ENCODE data around the gene CTNNA2.

DNA sequence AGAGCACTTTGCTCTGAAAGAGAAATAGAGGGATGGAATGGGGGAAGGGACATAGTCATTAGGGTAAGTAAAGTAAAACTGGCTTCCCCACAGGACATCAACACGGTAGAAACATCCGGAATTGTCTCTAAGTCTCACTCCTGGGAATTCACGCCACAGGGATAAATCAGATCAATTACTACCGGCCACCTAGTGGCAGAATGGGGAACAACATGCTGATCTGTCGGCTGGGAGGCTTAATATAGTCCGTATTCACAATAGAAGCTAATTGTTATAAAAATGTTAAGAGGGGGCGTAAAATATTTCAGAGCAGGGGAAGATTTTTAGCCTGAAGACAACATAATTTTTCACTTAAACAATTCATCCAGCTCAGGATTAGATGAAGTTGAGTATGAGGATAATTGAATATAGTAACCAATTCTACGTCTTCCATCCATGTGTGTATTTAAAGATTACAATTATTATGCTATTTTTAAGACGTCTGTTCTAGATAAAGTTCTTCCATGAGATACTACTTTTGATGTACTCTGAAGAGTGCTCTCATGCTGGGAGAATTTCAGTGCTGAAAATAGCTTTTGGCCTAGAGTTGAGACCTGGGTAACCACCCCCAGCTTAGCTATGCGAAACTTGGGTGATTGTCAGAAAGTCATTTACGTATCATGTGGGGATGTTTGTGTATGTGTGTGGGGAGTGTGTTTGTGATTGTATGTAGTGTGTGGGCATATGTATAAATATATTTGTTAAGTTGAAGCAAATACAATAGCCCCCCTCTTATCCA lies 726.0 kb downstream of the CTNNA2 start:
- TF ChIP-seq YY1 (IDR thresholded peaks at IDR 0.05; ENCODE audit: low read depth): no peak
- TF ChIP-seq, protein P1, sequence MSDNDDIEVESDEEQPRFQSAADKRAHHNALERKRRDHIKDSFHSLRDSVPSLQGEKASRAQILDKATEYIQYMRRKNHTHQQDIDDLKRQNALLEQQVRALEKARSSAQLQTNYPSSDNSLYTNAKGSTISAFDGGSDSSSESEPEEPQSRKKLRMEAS (IDR thresholded peaks at IDR 0.05): no peak
- TF ChIP-seq EP300 (IDR thresholded peaks at IDR 0.05; ENCODE audit: borderline replicate concordance): no peak
- TF ChIP-seq TAF1 (IDR thresholded peaks at IDR 0.05; ENCODE audit: low read depth): no peak
- no peak for TF ChIP-seq EGR1 (IDR thresholded peaks at IDR 0.05)
- no peak for TF ChIP-seq CEBPB (IDR thresholded peaks at IDR 0.05)
- TF ChIP-seq NFIC (IDR thresholded peaks at IDR 0.05): no peak
